Measurements from ENCODE around the gene PLA2G12B. TPM values are rescaled to one million over a fixed set of nuclear protein-coding genes. Genes with fewer than 3 reads are reported as not detected.
"Not testable (repeated sequence)": the region's sequence is repeated elsewhere in the genome, so short reads cannot be mapped to it uniquely, and the experiment has no call there.

PLA2G12B gene
- total RNA-seq, 3 donors from 2014 or later (not counting 1 experiment from before 2014, with no cell fraction given), result not detected

DNA sequence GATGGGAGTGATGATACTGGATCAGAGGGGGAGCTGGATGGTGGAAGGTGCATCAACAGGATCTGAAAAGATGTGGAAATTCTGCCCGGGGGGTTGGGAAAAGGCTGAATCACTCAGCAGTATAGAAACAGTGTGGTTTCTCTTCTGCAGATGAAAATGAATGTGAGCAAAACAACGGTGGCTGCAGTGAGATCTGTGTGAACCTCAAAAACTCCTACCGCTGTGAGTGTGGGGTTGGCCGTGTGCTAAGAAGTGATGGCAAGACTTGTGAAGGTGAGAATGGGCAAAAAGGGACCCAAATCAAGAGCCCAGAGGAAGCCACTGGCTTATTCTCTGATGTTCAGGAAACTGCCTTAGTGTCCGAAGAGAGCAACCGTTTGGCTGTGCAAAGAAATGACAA is 48.2 kb downstream of the PLA2G12B start:
- Mint-ChIP-seq H3K4me3 (no peak overlapping the region), H3K27me3 (ENCODE audit: low read depth in 2 of 2) (no peaks in the 10 kb centered on the region), H3K27ac (peak overlapping the region in 1 of 2 donors; percentile 20), H3K4me1 (peaks cover 9% of the 10 kb centered on the region in 2 donors), H3K9me3 (no peaks in the 10 kb centered on the region), H3K36me3 (no peaks in the 10 kb centered on the region)
- no peaks in the 10 kb centered on the region for H3K27me3 ChIP-seq (ENCODE audit: control insufficient read depth, insufficient read depth, low read length)
- no peak overlapping the region for H3K27ac ChIP-seq (ENCODE audit: low read length)
- intact Hi-C loops (cut with micrococcal nuclease), result no loop called here
- WGBS (ENCODE audit: insufficient coverage), result 67% methylated on average over 6 of the region's 6 CpGs
- TF ChIP-seq, protein P1, sequence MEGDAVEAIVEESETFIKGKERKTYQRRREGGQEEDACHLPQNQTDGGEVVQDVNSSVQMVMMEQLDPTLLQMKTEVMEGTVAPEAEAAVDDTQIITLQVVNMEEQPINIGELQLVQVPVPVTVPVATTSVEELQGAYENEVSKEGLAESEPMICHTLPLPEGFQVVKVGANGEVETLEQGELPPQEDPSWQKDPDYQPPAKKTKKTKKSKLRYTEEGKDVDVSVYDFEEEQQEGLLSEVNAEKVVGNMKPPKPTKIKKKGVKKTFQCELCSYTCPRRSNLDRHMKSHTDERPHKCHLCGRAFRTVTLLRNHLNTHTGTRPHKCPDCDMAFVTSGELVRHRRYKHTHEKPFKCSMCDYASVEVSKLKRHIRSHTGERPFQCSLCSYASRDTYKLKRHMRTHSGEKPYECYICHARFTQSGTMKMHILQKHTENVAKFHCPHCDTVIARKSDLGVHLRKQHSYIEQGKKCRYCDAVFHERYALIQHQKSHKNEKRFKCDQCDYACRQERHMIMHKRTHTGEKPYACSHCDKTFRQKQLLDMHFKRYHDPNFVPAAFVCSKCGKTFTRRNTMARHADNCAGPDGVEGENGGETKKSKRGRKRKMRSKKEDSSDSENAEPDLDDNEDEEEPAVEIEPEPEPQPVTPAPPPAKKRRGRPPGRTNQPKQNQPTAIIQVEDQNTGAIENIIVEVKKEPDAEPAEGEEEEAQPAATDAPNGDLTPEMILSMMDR (IDR thresholded peaks at IDR 0.05), result no peak
- H3K4me1 ChIP-seq (ENCODE audit: control insufficient read depth, insufficient read depth, low read length), result no peaks in the 10 kb centered on the region
- ATAC-seq, result peak in 1 of 3 donors; percentile 53
- H3K9me3 ChIP-seq (ENCODE audit: control insufficient read depth, insufficient read depth, low read length), result no peaks in the 10 kb centered on the region
- no peak for DNase-seq
- no peaks in the 10 kb centered on the region for H3K36me3 ChIP-seq (ENCODE audit: control insufficient read depth, insufficient read depth, low read length)
- H3K4me3 ChIP-seq (ENCODE audit: low read length), result no peak overlapping the region

DNA sequence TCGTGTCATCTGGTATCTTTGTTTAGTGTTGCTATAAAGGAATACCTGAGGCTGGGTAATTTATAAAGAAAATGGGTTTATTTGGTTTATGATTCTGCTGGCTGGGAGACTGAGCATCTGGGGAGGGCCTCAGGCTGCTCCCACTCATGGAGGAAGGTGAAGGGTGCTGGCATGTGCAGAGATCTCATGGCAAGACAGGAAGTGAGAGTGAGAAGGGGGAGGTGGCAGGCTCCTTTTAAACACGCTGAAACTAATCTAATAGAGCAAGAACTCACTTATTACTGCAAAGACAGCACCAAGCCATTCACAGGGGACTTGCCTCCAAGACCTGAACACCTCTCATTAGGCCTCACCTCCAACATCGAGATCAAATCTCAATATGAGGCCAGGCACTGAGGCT is 49.8 kb downstream of the PLA2G12B start:
- TF ChIP-seq, protein P1 (IDR thresholded peaks at IDR 0.05), result no peak
- Mint-ChIP-seq H3K4me1 (peaks cover 9% of the 10 kb centered on the region in 2 donors), H3K27me3 (ENCODE audit: low read depth in 2 of 2) (no peaks in the 10 kb centered on the region), H3K9me3 (no peaks in the 10 kb centered on the region), H3K27ac (no peak overlapping the region), H3K4me3 (no peak overlapping the region), H3K36me3 (no peaks in the 10 kb centered on the region)
- H3K9me3 ChIP-seq (ENCODE audit: control insufficient read depth, insufficient read depth, low read length), result no peaks in the 10 kb centered on the region
- no peaks in the 10 kb centered on the region for H3K4me1 ChIP-seq (ENCODE audit: control insufficient read depth, insufficient read depth, low read length)
- ATAC-seq (no peak), DNase-seq (no peak)
- no peaks in the 10 kb centered on the region for H3K36me3 ChIP-seq (ENCODE audit: control insufficient read depth, insufficient read depth, low read length)
- no peak overlapping the region for H3K4me3 ChIP-seq (ENCODE audit: low read length)
- no peaks in the 10 kb centered on the region for H3K27me3 ChIP-seq (ENCODE audit: control insufficient read depth, insufficient read depth, low read length)
- no peak overlapping the region for H3K27ac ChIP-seq (ENCODE audit: low read length)
- intact Hi-C loops (cut with micrococcal nuclease), result no loop called here
- WGBS (ENCODE audit: insufficient coverage), result 79% methylated on average over 3 of the region's 3 CpGs

DNA sequence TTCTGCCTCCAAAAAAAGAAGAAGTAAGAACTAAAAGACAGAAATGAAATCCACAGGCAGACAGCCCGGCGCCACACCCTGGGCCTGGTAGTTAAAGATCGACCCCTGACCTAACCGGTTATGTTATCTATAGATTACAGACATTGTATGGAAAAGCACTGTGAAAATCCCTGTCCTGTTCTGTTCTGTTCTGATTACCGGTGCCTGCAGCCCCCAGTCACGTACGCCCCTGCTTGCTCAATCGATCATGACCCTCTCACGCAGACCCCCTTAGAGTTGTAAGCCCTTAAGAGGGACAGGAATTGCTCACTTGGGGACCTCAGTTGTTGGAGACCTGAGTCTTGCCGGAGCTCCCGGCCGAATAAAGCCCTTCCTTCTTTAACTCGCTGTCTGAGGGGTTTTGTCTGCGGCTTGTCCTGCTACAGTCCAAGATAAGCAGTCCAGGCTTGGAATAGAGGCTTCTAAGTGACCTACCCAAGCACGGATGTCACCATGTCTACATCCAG is 50.6 kb downstream of the PLA2G12B start:
- H3K4me3 ChIP-seq (ENCODE audit: low read length); H3K4me1 ChIP-seq (ENCODE audit: control insufficient read depth, insufficient read depth, low read length); H3K27me3 Mint-ChIP-seq (ENCODE audit: low read depth in 2 of 2); ATAC-seq; H3K36me3 Mint-ChIP-seq; H3K9me3 Mint-ChIP-seq; H3K9me3 ChIP-seq (ENCODE audit: control insufficient read depth, insufficient read depth, low read length); H3K4me3 Mint-ChIP-seq; H3K36me3 ChIP-seq (ENCODE audit: control insufficient read depth, insufficient read depth, low read length); DNase-seq; H3K27ac Mint-ChIP-seq; H3K27me3 ChIP-seq (ENCODE audit: control insufficient read depth, insufficient read depth, low read length); H3K27ac ChIP-seq (ENCODE audit: low read length); intact Hi-C loops (cut with micrococcal nuclease); H3K4me1 Mint-ChIP-seq: not testable (repeated sequence)
- WGBS (ENCODE audit: insufficient coverage), result 98% methylated on average over 15 of the region's 15 CpGs

DNA sequence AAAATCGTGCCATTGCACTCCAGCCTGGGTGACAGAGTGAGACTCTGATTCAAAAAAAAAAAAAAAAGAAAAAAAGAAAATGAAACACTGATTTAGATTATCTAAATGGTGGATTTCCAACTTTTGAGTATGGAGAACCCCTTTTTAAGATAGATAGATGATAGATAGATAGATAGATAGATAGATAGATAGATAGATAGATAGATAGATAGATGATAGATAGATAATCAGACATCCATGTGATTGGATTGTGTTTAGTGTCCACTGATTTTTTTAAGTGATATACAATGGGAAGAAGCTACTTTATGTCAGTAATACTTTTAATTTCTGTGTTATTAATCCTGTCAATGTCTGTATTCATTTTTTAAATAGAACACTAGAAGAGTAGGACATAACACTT is 55.1 kb downstream of the PLA2G12B start:
- DNase-seq, result no peak
- intact Hi-C loops (cut with micrococcal nuclease), result no loop called here
- H3K4me1 ChIP-seq (ENCODE audit: control insufficient read depth, insufficient read depth, low read length), result no peaks in the 10 kb centered on the region
- no peaks in the 10 kb centered on the region for H3K36me3 Mint-ChIP-seq
- H3K27ac ChIP-seq (ENCODE audit: low read length), result no peak overlapping the region
- peaks cover 0 to 6% of the 10 kb centered on the region in 2 donors for H3K27me3 Mint-ChIP-seq (ENCODE audit: low read depth in 2 of 2)
- H3K36me3 ChIP-seq (ENCODE audit: control insufficient read depth, insufficient read depth, low read length), result no peaks in the 10 kb centered on the region
- H3K9me3 Mint-ChIP-seq, result no peaks in the 10 kb centered on the region
- H3K27me3 ChIP-seq (ENCODE audit: control insufficient read depth, insufficient read depth, low read length), result no peaks in the 10 kb centered on the region
- H3K27ac Mint-ChIP-seq, result no peak overlapping the region
- TF ChIP-seq, protein P1 (IDR thresholded peaks at IDR 0.05), result no peak
- no peaks in the 10 kb centered on the region for H3K4me1 Mint-ChIP-seq
- H3K4me3 ChIP-seq (ENCODE audit: low read length), result no peak overlapping the region
- ATAC-seq, result no peak
- no peaks in the 10 kb centered on the region for H3K9me3 ChIP-seq (ENCODE audit: control insufficient read depth, insufficient read depth, low read length)
- H3K4me3 Mint-ChIP-seq, result no peak overlapping the region
- 95% methylated on average over 1 of the region's 1 CpG for WGBS (ENCODE audit: insufficient coverage)

Measured in natural killer cell (primary cell).